A549 (cell line): ENCODE data around the gene ARFGAP2. TPM values are rescaled to one million over a fixed set of nuclear protein-coding genes. Genes with fewer than 3 reads are reported as not detected.
"Not testable (repeated sequence)": the region's sequence is repeated elsewhere in the genome, so short reads cannot be mapped to it uniquely, and the experiment has no call there.

ENCODE experiments used
- ATAC-seq, 2 experiments: fragments of 200-7000 bp in 1 of 2; fragments of >200 bp in 1 of 2; cut with Nextera tagmentation in 1 of 2; cut with Tn5 transposase in 1 of 2; 3 replicates each; pipeline versions ENCODE4 v1.8.0 to v1.9.1; 2018 to 2020; ENCODE audit warnings: mild to moderate bottlenecking in 1 of 2, moderate library complexity in 1 of 2
- CTCF ChIA-PET: fragments of 300-600 bp; sonication (Branson Sonifier 250); formaldehyde crosslinking; extraction: SDS; loops from one replicate; lab custom pipeline; 2021; ENCODE audit warnings: antibody characterized with exemption, inconsistent platforms; lab: Yijun Ruan, JAX
- POLR2A ChIA-PET: fragments of 350-600 bp; formaldehyde crosslinking; extraction: SDS; loops from one replicate; lab custom pipeline; 2021; ENCODE audit warnings: antibody characterized with exemption, inconsistent platforms; lab: Yijun Ruan, JAX
- DNase-seq, 2 experiments: peaks; one replicate each; pipeline versions ENCODE4 v3.0.0 to v3.0.0-alpha.2; 2011 to 2016; ENCODE audit warnings: low read depth in 1 of 2, low spot score in 1 of 2
- FAIRE-seq: peaks from 2 replicates; lab custom pipeline; 2011; peaks lifted over from hg19 to GRCh38; lab: Jason Lieb, UNC
- H3K27ac ChIP-seq, 2 experiments: fragments of >200 bp; sonication (Bioruptor Twin); formaldehyde crosslinking; 3 replicates each; pipeline ENCODE4 v1.5.1; 2016 to 2017
- H3K4me1 ChIP-seq: fragments of >200 bp; sonication (Bioruptor Twin); formaldehyde crosslinking; 3 replicates; pipeline ENCODE4 v1.6.1; 2016
- H3K4me2 ChIP-seq: fragments of >200 bp; sonication (Bioruptor Twin); formaldehyde crosslinking; 3 replicates; pipeline ENCODE4 v1.6.1; 2016
- H3K4me3 ChIP-seq: fragments of >200 bp; sonication (Bioruptor Twin); formaldehyde crosslinking; 3 replicates; pipeline ENCODE4 v1.5.1; 2016
- H3K9me3 ChIP-seq: fragments of >200 bp; sonication (Bioruptor Twin); formaldehyde crosslinking; 3 replicates; pipeline ENCODE4 v1.6.1; 2016
- CTCF ChIP-seq: fragments of >200 bp; sonication (Bioruptor Twin); formaldehyde crosslinking; IDR thresholded peaks from 3 replicates; pipeline ENCODE4 v1.5.1; 2016
- E2F6 ChIP-seq: IDR thresholded peaks from 2 replicates; pipeline ENCODE4 v1.6.1; 2012; ENCODE audit warnings: low read depth, borderline replicate concordance
- EHF ChIP-seq: fragments of 250-450 bp; sonication (Bioruptor Pico); IDR thresholded peaks from 2 replicates; pipeline ENCODE4 v1.5.0; 2020; ENCODE audit warnings: mild to moderate bottlenecking
- ESRRA ChIP-seq: fragments of 150-350 bp; IDR thresholded peaks from 2 replicates; pipeline ENCODE4 v1.6.1; 2014; ENCODE audit warnings: mild to moderate bottlenecking, low read length, borderline replicate concordance
- FOXS1 ChIP-seq: fragments of 250-450 bp; sonication (Bioruptor Pico); IDR thresholded peaks from 2 replicates; pipeline ENCODE4 v1.5.0; 2020; ENCODE audit warnings: mild to moderate bottlenecking, moderate library complexity
- GATA3 ChIP-seq: IDR thresholded peaks from 2 replicates; pipeline ENCODE4 v1.6.1; 2012; ENCODE audit warnings: borderline replicate concordance
- HDAC2 ChIP-seq: fragments of 200-600 bp; sonication (generic); IDR thresholded peaks from 2 replicates; pipeline ENCODE4 v1.6.1; 2016
- HOXB13 ChIP-seq: fragments of 250-450 bp; sonication (Bioruptor Pico); IDR thresholded peaks from 2 replicates; pipeline ENCODE4 v1.5.0; 2020; ENCODE audit warnings: low read depth, mild to moderate bottlenecking, moderate library complexity
- HOXB5 ChIP-seq: fragments of 250-450 bp; sonication (Bioruptor Pico); IDR thresholded peaks from 2 replicates; pipeline ENCODE4 v1.5.0; 2020; ENCODE audit warnings: mild to moderate bottlenecking, moderate library complexity
- JUN ChIP-seq, 2 experiments: fragments of >200 bp; sonication (Bioruptor Twin); formaldehyde crosslinking; IDR thresholded peaks; 2 replicates in 1 of 2; 3 replicates in 1 of 2; pipeline ENCODE4 v1.6.1; 2016 to 2017
- KDM1A ChIP-seq: fragments of 200-600 bp; sonication (generic); IDR thresholded peaks from 2 replicates; pipeline ENCODE4 v1.6.1; 2016; ENCODE audit warnings: low read depth, mild to moderate bottlenecking
- NPAS2 ChIP-seq: fragments of 250-450 bp; sonication (Bioruptor Pico); IDR thresholded peaks from 2 replicates; pipeline ENCODE4 v1.8.0; 2022; ENCODE audit warnings: mild to moderate bottlenecking, moderate library complexity, borderline replicate concordance
- RNF2 ChIP-seq: fragments of 200-600 bp; sonication (generic); IDR thresholded peaks from 2 replicates; pipeline ENCODE4 v1.6.1; 2016; ENCODE audit warnings: low read depth, mild to moderate bottlenecking, antibody characterized with exemption, moderate library complexity, borderline replicate concordance
- ZNF302 ChIP-seq: fragments of 250-450 bp; sonication (Bioruptor Pico); IDR thresholded peaks from 2 replicates; pipeline ENCODE4 v1.9.0; 2021; ENCODE audit warnings: inconsistent platforms, mild to moderate bottlenecking, moderate library complexity
- WGBS: methylation state at CpG from one replicate; pipeline ENCODE4 v1.1.6; 2017; ENCODE audit errors: missing lambda C conversion rate; 5-methylcytosine and 5-hydroxymethylcytosine counted together
- polyA plus RNA-seq, 4 experiments: library from polyadenylated mRNA; depleted of rRNA in 3 of 4; stranded (reverse); fragments of >200 nt; fragmentation: RNase III in 1 of 4; extraction: RNeasy Plus Mini Kit Qiagen cat#74134 plus additional on column Dnase treatment in 1 of 4; gene quantifications; 2 replicates in 3 of 4; 3 replicates in 1 of 4; pipeline ENCODE4 v1.2.3, GENCODE V29; 2011 to 2017

ARFGAP2 gene
- polyA plus RNA-seq, 2 of the 4 experiments (the other 2 are of a cell fraction) = 29.5 to 34.0 TPM

- ATAC-seq (no peak), FAIRE-seq (no peak), DNase-seq (no peak)
- no peaks in the 10 kb centered on the region for H3K9me3 ChIP-seq
- TF ChIP-seq EHF (CRISPR knock-in tag) = no peak
- TF ChIP-seq RNF2 = no peak
- no peak for TF ChIP-seq ZNF302
- TF ChIP-seq FOXS1 (CRISPR knock-in tag) = no peak
- TF ChIP-seq JUN (IDR thresholded peaks at IDR 0.05) = no peak
- no peak for TF ChIP-seq CTCF
- TF ChIP-seq GATA3 = no peak
- no peak for TF ChIP-seq HOXB5 (CRISPR knock-in tag)
- no peak for TF ChIP-seq HDAC2
- no peak overlapping the region for H3K4me3 ChIP-seq
- H3K4me2 ChIP-seq = no peak overlapping the region
- no peak overlapping the region for H3K27ac ChIP-seq
- ChIA-PET CTCF (interaction anchor here (1.2 to 4.1 kb wide), 5 partner anchors 12 to 47 kb away, joined by 3 to 40 read pairs (median 11); partner anchors contain the start of genes ACP2, ARFGAP2 and NR1H3), POLR2A (interaction anchor here (1.5 to 2.8 kb wide), 3 partner anchors 13 to 33 kb away, joined by 4 to 60 read pairs (median 23); partner anchors contain the start of gene PACSIN3)
- peaks cover 20% of the 10 kb centered on the region for H3K4me1 ChIP-seq
- 90% methylated on average over 12 of the region's 12 CpGs for WGBS
Observed at GRCh38 chr11:47212938-47213337, 36.3 kb upstream of the ARFGAP2 start.

GRCh38 chr11:47208628-47209027 lies 31.9 kb upstream of the ARFGAP2 start:
- Histone ChIP-seq H3K4me3 (no peak overlapping the region), H3K9me3 (no peaks in the 10 kb centered on the region), H3K4me2 (no peak overlapping the region), H3K4me1 (peaks cover 11% of the 10 kb centered on the region), H3K27ac (no peak overlapping the region)
- CTCF ChIA-PET = interaction anchor here (0.7 to 3.2 kb wide), 6 partner anchors 11 to 50 kb away, joined by 3 to 13 read pairs (median 3); partner anchors contain the start of gene NR1H3
- TF ChIP-seq NPAS2 (CRISPR knock-in tag) (no peak), ESRRA (no peak), E2F6 (no peak), GATA3 (no peak), HOXB13 (CRISPR knock-in tag) (no peak), CTCF (no peak), KDM1A (no peak)
- ATAC-seq (no peak), FAIRE-seq (no peak), DNase-seq (no peak)
- POLR2A ChIA-PET = no interaction called here
- WGBS = 89% methylated on average over 5 of the region's 5 CpGs

GRCh38 chr11:47208008-47208552 lies 31.4 kb upstream of the ARFGAP2 start:
- ChIA-PET POLR2A (interaction anchor here (0.8 kb wide), 1 partner anchor 26 kb away, joined by 4 read pairs; no protein-coding TSS in a partner anchor), CTCF (interaction anchor here (0.5 to 2.4 kb wide), 8 partner anchors 8 to 297 kb away, joined by 3 to 8 read pairs (median 4); partner anchors contain the start of gene NR1H3)
- H3K4me3 ChIP-seq, H3K4me2 ChIP-seq, H3K4me1 ChIP-seq, DNase-seq, H3K9me3 ChIP-seq, H3K27ac ChIP-seq, FAIRE-seq, ATAC-seq: not testable (repeated sequence)
- 94% methylated on average over 13 of the region's 13 CpGs for WGBS
